Measurements from ENCODE around the gene GLT6D1.

DNA sequence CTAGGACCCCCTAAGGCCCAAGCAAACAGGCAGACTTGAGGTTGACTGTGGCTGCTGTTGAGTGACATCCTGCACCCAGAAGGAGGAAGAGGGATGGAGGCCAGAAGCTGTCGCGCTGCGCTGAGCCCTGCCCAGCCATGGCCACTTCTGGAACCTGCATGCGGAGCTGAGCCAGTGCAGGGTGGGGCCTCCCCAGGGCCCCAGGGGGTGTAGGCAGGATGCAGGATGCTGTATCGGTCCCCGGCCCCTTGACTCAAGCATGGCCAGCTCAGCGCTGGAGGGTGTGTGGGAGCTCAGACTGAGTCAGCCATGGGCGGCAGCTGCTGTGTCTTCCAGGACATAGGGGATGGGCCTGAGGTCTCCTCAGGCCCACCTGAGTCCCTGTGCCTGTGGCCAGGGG lies 26.9 kb downstream of the GLT6D1 start:
- TF ChIP-seq POLR2A (IDR thresholded peaks at IDR 0.05; ENCODE audit: low read depth, low read length) (no peak), TAF1 (IDR thresholded peaks at IDR 0.05; ENCODE audit: low read depth, low read length) (no peak), POLR2AphosphoS5 (IDR thresholded peaks at IDR 0.05; ENCODE audit: low read depth, low read length) (no peak), POU2F2 (IDR thresholded peaks at IDR 0.05; ENCODE audit: low read depth, low read length) (no peak)

All from GM12891 (cell line).